HepG2 (cell line): Measurements from ENCODE around the gene GAGE10.
A peak's percentile ranks its signal among the peaks of the same experiment; 100 is the strongest.

Experiments used
- CREB1 ChIP-seq, 2 experiments: fragments of 450-650 bp in 1 of 2; IDR thresholded peaks; 2 replicates each; pipeline ENCODE4 v1.6.1; 2016 to 2017; ENCODE audit warnings: control low read depth in 1 of 2, mild to moderate bottlenecking in 1 of 2, missing compliant biosample characterization in 1 of 2, missing genetic modification characterization in 1 of 2
- EZH2 ChIP-seq: conservative IDR thresholded peaks from 2 replicates; pipeline ENCODE4 v1.6.1; 2012; ENCODE audit warnings: mild to moderate bottlenecking, low read depth, low read length, moderate library complexity
- IKZF1 ChIP-seq: fragments of 450-650 bp; IDR thresholded peaks from 2 replicates; pipeline ENCODE4 v1.7.1; 2016
- MEF2D ChIP-seq: sonication (generic); formaldehyde crosslinking; IDR thresholded peaks from 2 replicates; pipeline ENCODE4 v1.5.1; 2020; ENCODE audit warnings: mild to moderate bottlenecking, missing genetic modification reagents
- NFIC ChIP-seq: IDR thresholded peaks from 2 replicates; pipeline ENCODE4 v1.6.1; 2012; ENCODE audit warnings: mild to moderate bottlenecking, low read length, inconsistent platforms
- PAWR ChIP-seq: sonication (generic); formaldehyde crosslinking; IDR thresholded peaks from 2 replicates; pipeline ENCODE4 v1.4.0; 2020; ENCODE audit warnings: missing genetic modification reagents, mild to moderate bottlenecking, borderline replicate concordance
- SKI ChIP-seq: fragments of 450-650 bp; IDR thresholded peaks from one replicate; pipeline ENCODE4 v1.6.1; 2018; ENCODE audit warnings: mild to moderate bottlenecking; ENCODE audit not compliant: partially characterized antibody
- SMYD3 ChIP-seq: sonication (generic); formaldehyde crosslinking; IDR thresholded peaks from 2 replicates; pipeline ENCODE4 v1.8.1; 2023; ENCODE audit warnings: mild to moderate bottlenecking, missing genetic modification reagents
- TBP ChIP-seq: sonication (generic); formaldehyde crosslinking; IDR thresholded peaks from 2 replicates; pipeline ENCODE4 v1.5.0; 2020; ENCODE audit warnings: missing genetic modification reagents
- ZNF230 ChIP-seq: sonication (generic); formaldehyde crosslinking; IDR thresholded peaks from 2 replicates; pipeline ENCODE4 v1.4.0; 2020; ENCODE audit warnings: mild to moderate bottlenecking, missing genetic modification reagents
- TF ChIP-seq, protein P1 (sequence below): sonication (generic); formaldehyde crosslinking; IDR thresholded peaks from 2 replicates; pipeline ENCODE4 v1.4.0; 2020; ENCODE audit warnings: missing genetic modification reagents, borderline replicate concordance
- TF ChIP-seq, protein P2 (sequence below): sonication (generic); formaldehyde crosslinking; IDR thresholded peaks from 2 replicates; pipeline ENCODE4 v1.4.0; 2020; ENCODE audit warnings: missing genetic modification reagents, mild to moderate bottlenecking, borderline replicate concordance

DNA sequence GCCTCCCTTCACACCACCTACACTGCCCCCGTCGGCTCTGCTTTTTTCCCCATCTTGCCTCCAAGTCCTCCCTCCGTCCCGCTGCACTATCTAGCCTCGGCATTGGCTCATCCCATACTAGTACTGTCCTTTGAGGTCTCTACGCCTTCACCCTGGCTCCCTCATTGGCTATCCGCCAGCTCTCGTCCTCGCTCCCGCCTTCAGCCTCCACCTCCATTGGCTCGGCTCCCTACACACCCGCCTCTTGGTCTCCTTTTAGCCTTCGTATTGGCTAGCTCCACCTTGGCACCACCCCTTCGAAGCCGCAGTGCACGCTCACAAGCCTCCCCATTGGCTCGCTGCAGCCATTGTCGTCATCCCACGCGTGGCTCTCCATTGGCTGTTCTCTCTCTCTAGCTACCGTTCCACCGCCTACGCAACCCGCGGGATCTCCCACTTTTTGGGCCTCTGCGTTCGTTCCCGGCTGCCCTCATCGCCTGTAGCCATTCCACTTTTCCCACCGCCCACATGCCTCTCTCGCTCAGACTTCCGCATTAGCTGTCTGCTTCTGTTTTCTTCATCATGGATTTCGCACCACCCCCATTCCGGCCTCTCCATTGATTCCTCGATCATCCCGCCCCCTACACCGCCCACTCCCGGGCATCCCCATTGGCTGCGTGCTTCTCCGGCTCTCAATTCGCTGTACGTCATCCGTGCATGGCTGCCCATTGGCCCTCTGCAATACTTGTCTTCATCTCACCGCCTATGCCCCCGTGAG lies 34.3 kb upstream of the GAGE10 start:
- TF ChIP-seq EZH2 (no peak), ZNF230 (CRISPR knock-in tag) (no peak), IKZF1 (no peak), MEF2D (no peak), TBP (CRISPR knock-in tag) (no peak), SKI (no peak), PAWR (no peak), SMYD3 (no peak), NFIC (no peak), CREB1 (IDR thresholded peaks at IDR 0.05) (peak; percentile 90), CREB1 (CRISPR knock-in tag; IDR thresholded peaks at IDR 0.05) (peak; percentile 95)
- TF ChIP-seq, protein P1, sequence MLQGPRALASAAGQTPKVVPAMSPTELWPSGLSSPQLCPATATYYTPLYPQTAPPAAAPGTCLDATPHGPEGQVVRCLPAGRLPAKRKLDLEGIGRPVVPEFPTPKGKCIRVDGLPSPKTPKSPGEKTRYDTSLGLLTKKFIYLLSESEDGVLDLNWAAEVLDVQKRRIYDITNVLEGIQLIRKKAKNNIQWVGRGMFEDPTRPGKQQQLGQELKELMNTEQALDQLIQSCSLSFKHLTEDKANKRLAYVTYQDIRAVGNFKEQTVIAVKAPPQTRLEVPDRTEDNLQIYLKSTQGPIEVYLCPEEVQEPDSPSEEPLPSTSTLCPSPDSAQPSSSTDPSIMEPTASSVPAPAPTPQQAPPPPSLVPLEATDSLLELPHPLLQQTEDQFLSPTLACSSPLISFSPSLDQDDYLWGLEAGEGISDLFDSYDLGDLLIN (CRISPR knock-in tag): no peak
- TF ChIP-seq, protein P2, sequence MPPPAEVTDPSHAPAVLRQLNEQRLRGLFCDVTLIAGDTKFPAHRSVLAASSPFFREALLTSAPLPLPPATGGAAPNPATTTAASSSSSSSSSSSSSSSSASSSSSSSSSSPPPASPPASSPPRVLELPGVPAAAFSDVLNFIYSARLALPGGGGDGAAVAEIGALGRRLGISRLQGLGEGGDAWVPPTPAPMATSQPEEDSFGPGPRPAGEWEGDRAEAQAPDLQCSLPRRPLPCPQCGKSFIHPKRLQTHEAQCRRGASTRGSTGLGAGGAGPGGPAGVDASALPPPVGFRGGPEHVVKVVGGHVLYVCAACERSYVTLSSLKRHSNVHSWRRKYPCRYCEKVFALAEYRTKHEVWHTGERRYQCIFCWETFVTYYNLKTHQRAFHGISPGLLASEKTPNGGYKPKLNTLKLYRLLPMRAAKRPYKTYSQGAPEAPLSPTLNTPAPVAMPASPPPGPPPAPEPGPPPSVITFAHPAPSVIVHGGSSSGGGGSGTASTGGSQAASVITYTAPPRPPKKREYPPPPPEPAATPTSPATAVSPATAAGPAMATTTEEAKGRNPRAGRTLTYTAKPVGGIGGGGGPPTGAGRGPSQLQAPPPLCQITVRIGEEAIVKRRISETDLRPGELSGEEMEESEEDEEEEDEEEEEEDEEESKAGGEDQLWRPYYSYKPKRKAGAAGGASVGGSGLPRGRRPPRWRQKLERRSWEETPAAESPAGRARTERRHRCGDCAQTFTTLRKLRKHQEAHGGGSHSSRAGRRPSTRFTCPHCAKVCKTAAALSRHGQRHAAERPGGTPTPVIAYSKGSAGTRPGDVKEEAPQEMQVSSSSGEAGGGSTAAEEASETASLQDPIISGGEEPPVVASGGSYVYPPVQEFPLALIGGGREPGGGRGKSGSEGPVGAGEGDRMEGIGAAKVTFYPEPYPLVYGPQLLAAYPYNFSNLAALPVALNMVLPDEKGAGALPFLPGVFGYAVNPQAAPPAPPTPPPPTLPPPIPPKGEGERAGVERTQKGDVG (CRISPR knock-in tag): no peak
